GM18517 (cell line): Measurements from ENCODE around the gene CPA5.
"Not testable (repeated sequence)": the region's sequence is repeated elsewhere in the genome, so short reads cannot be mapped to it uniquely, and the experiment has no call there.

Experiments used
- ATAC-seq: cut with Tn5 transposase; IDR thresholded peaks from one replicate; pipeline ENCODE4 v1.9.1; 2021; ENCODE audit warnings: mild to moderate bottlenecking, moderate library complexity; ENCODE audit not compliant: unreplicated experiment

The CPA5 gene

GRCh38 chr7:130344271-130344866 lies at the start of gene CPA5:
Gene CPA5, plus strand, starts transcription at chr7:130344816. Its CDS starts 1,670 bp downstream, at chr7:130346486.
- ATAC-seq: no peak

- no peak for ATAC-seq
Observed at GRCh38 chr7:130296221-130296951, 48.2 kb upstream of the CPA5 start.

- ATAC-seq: no peak
Observed at GRCh38 chr7:130297628-130298543, 46.7 kb upstream of the CPA5 start.

GRCh38 chr7:130298544-130299326 lies 45.9 kb upstream of the CPA5 start:
- ATAC-seq: no peak

GRCh38 chr7:130299866-130300265 lies 44.8 kb upstream of the CPA5 start:
- no peak for ATAC-seq

GRCh38 chr7:130301501-130302020 lies 43.1 kb upstream of the CPA5 start:
- ATAC-seq: no peak

- no peak for ATAC-seq
Observed at GRCh38 chr7:130302649-130303048, 42.0 kb upstream of the CPA5 start.

- no peak for ATAC-seq
Observed at GRCh38 chr7:130303127-130303526, 41.5 kb upstream of the CPA5 start.

GRCh38 chr7:130303551-130303950 lies 41.1 kb upstream of the CPA5 start:
- ATAC-seq: no peak

GRCh38 chr7:130303982-130304381 lies 40.6 kb upstream of the CPA5 start:
- ATAC-seq: no peak

- ATAC-seq: no peak
Observed at GRCh38 chr7:130304878-130305277, 39.7 kb upstream of the CPA5 start.

- ATAC-seq: no peak
Observed at GRCh38 chr7:130305433-130306042, 39.1 kb upstream of the CPA5 start.

- ATAC-seq: no peak
Observed at GRCh38 chr7:130309986-130310385, 34.6 kb upstream of the CPA5 start.

GRCh38 chr7:130314305-130314704 lies 30.3 kb upstream of the CPA5 start:
- ATAC-seq: no peak

- ATAC-seq: no peak
Observed at GRCh38 chr7:130319541-130319940, 25.1 kb upstream of the CPA5 start.

GRCh38 chr7:130321542-130322229 lies 22.9 kb upstream of the CPA5 start:
- ATAC-seq: not testable (repeated sequence)

- ATAC-seq: no peak
Observed at GRCh38 chr7:130322615-130323014, 22.0 kb upstream of the CPA5 start.

- no peak for ATAC-seq
Observed at GRCh38 chr7:130324306-130324943, 20.2 kb upstream of the CPA5 start.

GRCh38 chr7:130329681-130330080 lies 14.9 kb upstream of the CPA5 start:
- no peak for ATAC-seq
